BLaER1 (cell line): ENCODE measurements around the gene TCF12.
A peak's percentile ranks its signal among the peaks of the same experiment; 100 is the strongest.

Experiments
- H3K27ac ChIP-seq: shearing (Covaris generic); formaldehyde crosslinking; 2 replicates; pipeline ENCODE4 v1.8.1; 2022
- H3K27me3 ChIP-seq: shearing (Covaris generic); formaldehyde crosslinking; 2 replicates; pipeline ENCODE4 v1.8.1; 2022
- H3K36me3 ChIP-seq: shearing (Covaris generic); formaldehyde crosslinking; 2 replicates; pipeline ENCODE4 v1.8.1; 2022
- H3K4me1 ChIP-seq: shearing (Covaris generic); formaldehyde crosslinking; 2 replicates; pipeline ENCODE4 v1.8.1; 2022
- H3K4me2 ChIP-seq: shearing (Covaris generic); formaldehyde crosslinking; 2 replicates; pipeline ENCODE4 v1.8.1; 2022
- H3K4me3 ChIP-seq: shearing (Covaris generic); formaldehyde crosslinking; 2 replicates; pipeline ENCODE4 v1.8.1; 2022
- H3K9ac ChIP-seq: shearing (Covaris generic); formaldehyde crosslinking; 2 replicates; pipeline ENCODE4 v1.8.1; 2022
- H3K9me3 ChIP-seq: shearing (Covaris generic); formaldehyde crosslinking; 2 replicates; pipeline ENCODE4 v1.8.1; 2022
- H4K20me1 ChIP-seq: shearing (Covaris generic); formaldehyde crosslinking; 2 replicates; pipeline ENCODE4 v1.8.1; 2022
- Cebpa-rat ChIP-seq: shearing (Covaris generic); IDR thresholded peaks from 2 replicates; pipeline ENCODE4 v1.8.1; 2022

The TCF12 gene

DNA sequence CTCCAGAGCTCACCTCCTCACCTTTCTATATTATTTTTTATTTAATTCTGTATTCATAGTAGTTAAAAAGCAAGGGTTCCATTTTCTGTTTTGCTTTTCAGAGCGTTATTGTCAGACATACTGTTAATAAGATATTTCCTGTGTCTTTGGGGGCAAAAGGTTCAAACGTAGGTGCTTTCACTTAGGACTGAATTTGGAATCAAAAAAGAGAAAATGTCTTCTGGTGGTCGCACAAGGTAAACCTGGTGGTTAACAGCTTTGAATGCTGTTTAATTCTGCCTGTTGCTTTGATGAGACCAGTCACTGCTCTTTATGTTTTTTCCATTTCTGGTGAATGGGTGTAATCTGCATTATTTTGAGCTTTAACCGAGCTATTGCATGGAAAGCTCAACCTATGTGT, 212.5 kb downstream of the TCF12 start:
- no peak overlapping the region for H3K27ac ChIP-seq
- peaks cover 45% of the 10 kb centered on the region for H3K4me1 ChIP-seq
- no peaks in the 10 kb centered on the region for H3K27me3 ChIP-seq
- no peaks in the 10 kb centered on the region for H4K20me1 ChIP-seq
- H3K9me3 ChIP-seq: no peaks in the 10 kb centered on the region
- no peak overlapping the region for H3K4me2 ChIP-seq
- H3K36me3 ChIP-seq: peaks cover 29% of the 10 kb centered on the region
- H3K4me3 ChIP-seq: no peak overlapping the region
- no peak overlapping the region for H3K9ac ChIP-seq
- no peak for TF ChIP-seq Cebpa-rat

DNA sequence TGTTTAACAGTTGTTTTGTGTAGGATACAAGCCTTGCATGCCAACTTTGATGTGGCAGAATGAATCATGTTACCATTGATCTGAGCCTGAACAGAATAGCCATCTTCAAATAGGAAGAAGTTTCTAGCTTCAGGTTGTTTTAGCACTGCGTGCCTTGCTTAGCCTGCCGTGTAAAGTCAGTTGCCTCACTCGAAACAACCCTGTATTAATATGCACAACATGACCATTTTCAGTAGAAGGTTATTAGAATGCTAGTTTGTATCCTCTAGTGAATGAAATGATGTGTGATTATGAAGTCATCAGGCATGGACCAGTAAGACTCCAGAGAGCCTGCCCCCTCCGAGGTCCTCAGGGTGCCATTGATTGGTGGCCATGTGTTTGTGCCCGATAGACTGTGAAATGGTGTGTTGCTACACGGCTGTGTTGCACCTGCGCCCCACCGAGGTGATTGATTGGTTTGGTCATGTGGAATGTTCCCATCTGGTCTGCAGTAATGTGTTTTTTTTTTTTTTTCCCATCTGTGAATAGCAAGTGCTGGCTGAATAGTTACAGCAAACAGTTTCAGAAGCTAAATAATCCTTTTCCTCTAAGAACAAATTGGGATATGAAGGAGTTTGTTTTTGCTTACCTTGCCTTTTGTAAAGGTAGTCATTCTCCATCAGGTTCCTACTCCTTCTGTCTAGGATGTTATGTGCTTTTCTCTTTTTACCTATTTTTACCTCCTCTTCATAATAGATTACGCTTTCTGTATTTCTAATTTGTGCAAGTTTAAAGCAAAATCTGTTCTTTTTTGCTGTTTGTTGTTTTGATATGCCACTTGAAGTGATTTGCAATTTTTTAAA, 214.9 kb downstream of the TCF12 start:
- no peaks in the 10 kb centered on the region for H4K20me1 ChIP-seq
- no peaks in the 10 kb centered on the region for H3K27me3 ChIP-seq
- no peak overlapping the region; the same call in 1 of the 2 replicates for H3K27ac ChIP-seq
- H3K4me3 ChIP-seq: no peak overlapping the region
- no peaks in the 10 kb centered on the region for H3K9me3 ChIP-seq
- TF ChIP-seq Cebpa-rat: no peak
- peaks cover 11% of the 10 kb centered on the region; the same call in 1 of the 2 replicates for H3K36me3 ChIP-seq
- H3K4me1 ChIP-seq: peaks cover 48% of the 10 kb centered on the region
- peak overlapping the region; percentile 49 for H3K4me2 ChIP-seq
- no peak overlapping the region for H3K9ac ChIP-seq

GRCh38 chr15:57134071-57134605, 215.7 kb downstream of the TCF12 start:
- Histone ChIP-seq H3K36me3 (peaks cover 9% of the 10 kb centered on the region; the same call in 1 of the 2 replicates), H3K4me3 (no peak overlapping the region), H3K27ac (peak overlapping the region; percentile 29; the same call in 1 of the 2 replicates), H3K9me3 (no peaks in the 10 kb centered on the region), H4K20me1 (no peaks in the 10 kb centered on the region), H3K4me1 (peaks cover 48% of the 10 kb centered on the region), H3K27me3 (no peaks in the 10 kb centered on the region), H3K4me2 (peak overlapping the region; percentile 67), H3K9ac (no peak overlapping the region)
- no peak for TF ChIP-seq Cebpa-rat

GRCh38 chr15:57134851-57135250, 216.4 kb downstream of the TCF12 start:
- Histone ChIP-seq H3K36me3 (0 out of 2 replicates have a peak, but pooled peaks cover 3% of the 10 kb centered on the region), H3K27ac (peak overlapping the region; percentile 29), H3K9ac (no peak overlapping the region), H3K4me2 (peak overlapping the region; percentile 67), H3K4me1 (peaks cover 45% of the 10 kb centered on the region), H3K27me3 (no peaks in the 10 kb centered on the region), H3K9me3 (no peaks in the 10 kb centered on the region), H4K20me1 (no peaks in the 10 kb centered on the region), H3K4me3 (no peak overlapping the region)
- TF ChIP-seq Cebpa-rat: no peak

GRCh38 chr15:57135800-57136199, 217.4 kb downstream of the TCF12 start:
- H3K27me3 ChIP-seq: no peaks in the 10 kb centered on the region
- no peak overlapping the region for H3K27ac ChIP-seq
- H3K4me1 ChIP-seq: peaks cover 41% of the 10 kb centered on the region
- peak overlapping the region; percentile 33 for H3K4me2 ChIP-seq
- no peaks in the 10 kb centered on the region for H4K20me1 ChIP-seq
- H3K4me3 ChIP-seq: no peak overlapping the region
- H3K36me3 ChIP-seq: 0 out of 2 replicates have a peak, but pooled peaks cover 3% of the 10 kb centered on the region
- no peak for TF ChIP-seq Cebpa-rat
- no peaks in the 10 kb centered on the region for H3K9me3 ChIP-seq
- no peak overlapping the region for H3K9ac ChIP-seq

GRCh38 chr15:57138349-57138788, 219.9 kb downstream of the TCF12 start:
- no peak overlapping the region for H3K27ac ChIP-seq
- H3K36me3 ChIP-seq: no peaks in the 10 kb centered on the region
- H3K4me1 ChIP-seq: peaks cover 30% of the 10 kb centered on the region
- TF ChIP-seq Cebpa-rat: no peak
- no peaks in the 10 kb centered on the region for H3K27me3 ChIP-seq
- H3K9ac ChIP-seq: no peak overlapping the region
- H3K4me2 ChIP-seq: no peak overlapping the region
- no peaks in the 10 kb centered on the region for H3K9me3 ChIP-seq
- H3K4me3 ChIP-seq: no peak overlapping the region
- H4K20me1 ChIP-seq: no peaks in the 10 kb centered on the region

DNA sequence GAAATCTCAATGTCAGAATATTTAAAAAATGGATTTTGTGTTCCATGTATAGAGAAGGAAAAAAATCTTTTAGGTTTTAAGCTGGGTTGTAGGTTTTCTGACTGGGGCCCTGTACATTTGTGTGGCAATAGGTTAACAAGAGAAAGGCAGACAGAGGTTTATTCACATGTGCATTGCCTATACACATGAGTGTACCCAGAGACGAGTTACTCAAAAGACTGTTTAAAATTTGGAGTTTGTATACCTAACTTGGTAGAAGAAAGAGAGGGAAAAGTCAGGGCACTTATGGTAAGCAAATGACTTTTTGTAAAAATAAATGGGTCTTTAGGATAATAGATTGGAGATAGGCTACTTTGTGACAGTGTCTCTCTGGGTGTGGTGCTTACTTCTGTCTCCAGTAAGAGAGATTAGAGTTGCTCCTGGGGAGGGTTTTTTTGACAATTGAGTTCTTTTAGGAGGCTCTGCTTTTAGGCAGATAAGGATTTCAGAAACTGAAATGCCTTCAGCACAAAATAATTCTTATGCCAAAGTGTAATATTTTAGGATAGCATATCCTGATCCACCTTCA, 225.2 kb downstream of the TCF12 start:
- no peak overlapping the region for H3K27ac ChIP-seq
- no peak overlapping the region for H3K4me3 ChIP-seq
- H3K9me3 ChIP-seq: no peaks in the 10 kb centered on the region
- peaks cover 23% of the 10 kb centered on the region for H4K20me1 ChIP-seq
- no peak for TF ChIP-seq Cebpa-rat
- H3K9ac ChIP-seq: no peak overlapping the region
- no peak overlapping the region for H3K4me2 ChIP-seq
- H3K27me3 ChIP-seq: no peaks in the 10 kb centered on the region
- no peaks in the 10 kb centered on the region for H3K4me1 ChIP-seq
- 0 out of 2 replicates have a peak, but pooled peaks cover 3% of the 10 kb centered on the region for H3K36me3 ChIP-seq

DNA sequence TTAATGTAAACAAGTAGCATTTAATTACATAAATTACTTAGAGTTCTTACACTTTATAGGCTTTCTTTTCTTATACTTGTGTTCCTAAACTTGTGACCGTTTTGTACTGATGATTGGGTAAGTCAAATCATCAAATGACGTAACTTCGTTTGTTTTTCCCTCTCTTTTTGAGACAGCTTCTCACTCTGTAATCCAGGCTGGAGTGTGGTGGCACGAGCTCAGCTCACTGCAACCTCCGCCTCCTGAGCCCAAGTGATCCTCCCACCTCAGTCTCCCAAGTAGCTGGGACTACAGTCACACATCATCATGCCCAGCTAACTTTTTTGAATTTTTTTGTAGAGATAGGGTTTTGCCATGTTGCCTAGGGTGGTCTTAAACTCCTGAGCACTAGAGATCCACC, 226.0 kb downstream of the TCF12 start:
- Histone ChIP-seq H3K9ac (no peak overlapping the region), H3K36me3 (0 out of 2 replicates have a peak, but pooled peaks cover 5% of the 10 kb centered on the region), H3K27ac (no peak overlapping the region), H3K4me2 (no peak overlapping the region), H3K27me3 (no peaks in the 10 kb centered on the region), H4K20me1 (peaks cover 23% of the 10 kb centered on the region), H3K4me1 (no peaks in the 10 kb centered on the region), H3K9me3 (no peaks in the 10 kb centered on the region), H3K4me3 (no peak overlapping the region)
- TF ChIP-seq Cebpa-rat: no peak

- Histone ChIP-seq H3K27ac (no peak overlapping the region), H3K4me3 (no peak overlapping the region), H3K4me1 (no peaks in the 10 kb centered on the region), H4K20me1 (peaks cover 23% of the 10 kb centered on the region), H3K9ac (no peak overlapping the region), H3K36me3 (peaks cover 23% of the 10 kb centered on the region), H3K4me2 (no peak overlapping the region), H3K27me3 (no peaks in the 10 kb centered on the region), H3K9me3 (peaks cover 18% of the 10 kb centered on the region)
- TF ChIP-seq Cebpa-rat: no peak
Observed at GRCh38 chr15:57146506-57147201, 228.2 kb downstream of the TCF12 start.
